NCI-H2196 (cell line): ENCODE results near the gene JUP.

Source experiments
- DNase-seq: peaks from one replicate; lab custom pipeline; 2025; ENCODE audit not compliant: unreplicated experiment; lab: John Stamatoyannopoulos, UW

JUP gene

DNA sequence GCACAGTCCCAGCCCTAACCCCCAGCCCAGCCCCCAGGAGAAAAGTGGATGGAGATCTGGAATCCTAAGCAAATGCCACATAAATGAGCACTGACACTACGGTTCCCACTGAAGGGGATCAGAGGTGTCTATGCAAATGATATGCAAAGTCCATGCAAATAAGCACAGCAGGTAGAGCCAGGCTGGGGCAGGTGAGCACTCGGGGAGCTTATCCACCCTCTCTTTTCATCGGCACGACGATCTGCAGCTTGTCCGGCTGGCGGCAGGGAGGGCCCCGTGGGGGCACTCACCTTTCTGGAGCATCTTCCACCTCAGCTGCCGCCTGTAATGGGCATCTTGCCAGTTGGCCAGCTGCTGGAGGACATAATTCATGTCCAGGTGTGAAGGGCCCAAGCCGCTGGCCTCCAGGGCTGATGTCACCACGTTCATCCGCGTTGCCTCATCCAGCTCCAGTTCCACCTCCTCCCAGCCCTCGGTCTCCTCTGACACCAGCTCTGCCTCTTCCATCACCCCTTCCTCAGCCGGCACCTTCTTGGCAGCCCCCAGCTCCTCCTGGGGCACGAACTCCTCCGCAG is 61.9 kb downstream of the JUP start:
- peak; percentile 65 for DNase-seq

DNA sequence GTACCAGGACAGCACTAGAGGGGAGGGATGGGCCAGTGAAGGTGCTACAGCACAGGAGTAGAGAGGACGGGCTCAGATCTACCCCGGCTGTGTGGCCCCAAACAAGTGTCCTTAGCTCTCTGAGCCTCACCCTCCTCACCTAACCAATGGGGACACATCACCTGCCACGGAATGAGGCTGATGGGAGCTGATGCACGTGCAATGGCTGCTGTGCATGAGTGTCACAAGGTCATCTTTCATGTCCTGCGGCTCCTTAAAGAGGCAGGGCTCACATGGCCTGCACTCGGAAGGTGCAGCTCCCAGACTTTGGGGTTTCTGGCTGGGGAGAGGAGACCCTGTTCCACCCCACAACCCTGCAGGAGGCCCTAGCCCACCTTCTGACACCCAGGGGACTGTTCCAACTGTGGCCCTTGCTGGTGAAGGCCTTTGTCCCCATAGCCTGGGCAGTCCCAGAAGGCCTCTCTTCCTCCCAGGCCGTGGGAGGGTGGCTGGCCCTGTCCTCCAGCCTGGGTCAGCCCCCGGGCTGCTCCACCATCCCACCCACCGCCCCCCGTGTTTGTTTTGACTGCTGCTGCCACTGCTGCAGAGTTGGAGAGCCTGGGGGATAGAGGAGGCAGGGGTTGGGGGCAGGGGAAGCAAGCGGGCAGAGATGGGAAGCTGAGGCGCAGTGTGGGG is 62.6 kb downstream of the JUP start:
- no peak for DNase-seq

GRCh38 chr17:41722231-41722630 is 64.3 kb downstream of the JUP start:
- DNase-seq = no peak

DNA sequence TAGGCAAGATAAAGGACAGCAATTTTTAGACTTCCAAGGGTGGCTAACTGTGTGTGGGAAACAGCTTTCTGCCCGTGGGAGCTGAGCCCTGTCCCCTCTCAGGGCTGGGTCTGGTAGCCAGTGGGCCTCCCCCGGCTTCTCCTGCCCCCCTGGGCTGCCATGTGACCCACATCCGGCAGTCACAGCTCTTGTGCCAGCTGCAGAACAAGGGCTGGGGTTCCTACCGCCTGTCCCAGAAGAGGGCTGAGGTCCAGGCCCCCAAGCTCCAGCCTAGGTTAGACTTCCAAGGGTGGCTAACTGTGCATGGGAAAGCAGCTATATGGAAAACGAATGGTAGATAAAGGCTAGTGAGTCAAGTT is 68.2 kb downstream of the JUP start:
- DNase-seq = no peak

DNA sequence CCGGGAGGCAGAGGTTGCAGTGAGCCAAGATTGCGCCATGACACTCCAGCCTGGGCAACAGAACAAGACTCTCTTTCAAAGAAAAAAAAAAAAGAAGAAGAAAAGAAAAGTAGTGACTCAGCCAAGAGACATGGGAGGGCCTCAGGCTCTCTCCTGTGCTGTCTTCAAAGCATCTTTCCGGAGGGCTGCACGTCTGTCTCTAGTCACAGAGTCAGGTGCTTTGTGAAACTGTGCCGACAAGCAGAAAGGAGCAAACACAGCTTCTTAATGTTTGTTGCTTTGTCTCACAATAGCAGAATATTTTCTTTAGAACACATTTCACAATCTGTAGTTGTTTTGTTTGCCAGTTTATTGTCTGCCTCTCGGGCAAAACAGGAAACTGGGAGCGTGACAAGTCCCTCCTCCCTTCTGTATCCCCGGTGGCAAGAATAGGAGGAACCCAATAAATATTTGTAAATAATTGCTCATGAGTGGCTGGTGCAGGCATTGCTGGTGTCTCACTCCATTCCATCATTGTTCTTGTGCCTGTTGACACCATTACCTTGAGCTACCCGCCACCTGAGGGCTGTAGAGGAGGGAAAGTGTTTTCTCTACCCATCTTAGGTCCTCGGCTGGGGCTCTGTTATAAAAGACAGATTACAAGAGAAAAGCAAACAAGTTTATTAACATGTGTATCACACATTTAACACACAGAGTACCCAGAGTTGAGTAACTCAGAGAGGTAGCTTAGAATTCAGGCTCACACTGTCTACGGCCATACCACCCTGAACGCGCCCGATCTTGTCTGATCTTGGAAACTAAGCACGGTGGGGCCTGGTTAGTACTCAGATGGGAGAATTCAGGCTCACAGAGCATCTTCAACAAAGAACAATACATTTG is 68.9 kb downstream of the JUP start:
- no peak for DNase-seq

GRCh38 chr17:41711669-41712400 is 74.7 kb downstream of the JUP start, which contains the start of gene GAST:
Gene GAST (plus strand): TSS chr17:41712331. CDS start chr17:41715437, 3,106 bp downstream.
- no peak for DNase-seq

- DNase-seq = no peak
These were observed 75.9 kb downstream of the JUP start for GRCh38 chr17:41710472-41711090.

- DNase-seq = no peak
These were observed 78.5 kb downstream of the JUP start for GRCh38 chr17:41707803-41708669.

DNA sequence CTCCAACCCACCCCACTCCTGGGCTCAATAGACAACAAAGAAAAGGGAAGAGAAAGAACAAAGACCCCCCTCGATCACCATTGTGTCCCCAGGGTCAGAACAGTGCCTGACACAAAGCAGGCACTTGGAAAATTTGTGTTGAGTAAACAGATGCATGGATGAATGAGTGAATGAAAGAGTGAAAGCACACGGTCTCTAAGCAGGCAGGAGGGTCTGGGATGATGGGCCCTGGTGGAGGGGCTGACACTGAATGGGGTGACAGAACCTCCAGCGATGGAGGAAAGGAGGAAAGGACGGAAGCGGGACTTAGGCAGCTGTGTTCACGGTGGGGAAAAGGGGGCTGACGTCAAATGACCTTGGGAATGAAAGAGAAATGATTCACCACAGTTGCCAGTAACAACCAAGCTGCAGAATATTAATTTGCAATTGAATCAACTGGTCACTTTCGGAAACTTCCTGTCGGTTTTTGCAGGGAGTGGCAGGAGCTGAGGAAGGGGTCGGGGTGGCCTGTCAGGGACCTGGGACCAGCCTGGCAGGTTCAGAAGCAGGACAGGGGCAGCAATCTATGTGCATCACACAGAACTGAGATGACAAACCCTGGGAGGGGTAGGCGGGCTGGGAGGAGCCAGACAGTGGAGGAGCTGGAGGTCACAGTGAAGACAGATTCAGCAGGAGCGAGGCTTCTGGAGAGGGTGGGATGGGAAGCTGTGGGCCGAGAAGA is 81.1 kb downstream of the JUP start:
- DNase-seq = no peak
